SU-DHL-6 (cell line): ENCODE data around the gene TMC1.

Source experiments
- CTCF ChIP-seq: fragments of 200-600 bp; sonication (generic); IDR thresholded peaks from one replicate; pipeline ENCODE4 v1.5.1; 2017; ENCODE audit warnings: antibody characterized with exemption, mild to moderate bottlenecking, low read length, moderate library complexity; ENCODE audit not compliant: insufficient read depth, poor library complexity, severe bottlenecking
- EZH2phosphoT487 ChIP-seq: fragments of 200-600 bp; sonication (generic), shearing (Covaris generic); conservative IDR thresholded peaks from 2 replicates; pipeline ENCODE4 v1.6.1; 2018; ENCODE audit warnings: mild to moderate bottlenecking, antibody characterized with exemption, low read length, moderate library complexity, mixed read lengths

GRCh38 chr9:72788966-72789735 is 267.7 kb downstream of the TMC1 start:
- no peak for TF ChIP-seq CTCF
- no peak for TF ChIP-seq EZH2phosphoT487
